HepG2 (cell line): Measurements from ENCODE around the gene CAPN9. TPM values are rescaled to one million over a fixed set of nuclear protein-coding genes. Genes with fewer than 3 reads are reported as not detected.

Source experiments
- ATAC-seq: fragments of 200-7000 bp; cut with Tn5 transposase; 3 replicates; pipeline ENCODE4 v1.9.1; 2020; ENCODE audit warnings: mild to moderate bottlenecking, moderate library complexity
- BruUV-seq: library from RNA; stranded (reverse); fragments of 400-500 nt; replicated peaks from 2 replicates; lab custom pipeline; 2021; lab: Mats Ljungman, UMichigan
- CTCF ChIA-PET: fragments of 300-600 bp; formaldehyde crosslinking; extraction: SDS; loops from one replicate; lab custom pipeline; 2021; ENCODE audit warnings: low total read pairs, inconsistent platforms, low intra/inter-chr PET ratio; lab: Yijun Ruan, JAX
- POLR2A ChIA-PET: fragments of 350-600 bp; sonication (Branson Sonifier 250); formaldehyde crosslinking; loops from one replicate; lab custom pipeline; 2020; ENCODE audit warnings: antibody characterized with exemption, inconsistent platforms; lab: Yijun Ruan, JAX
- DNase-seq: peaks from one replicate; pipeline ENCODE4 v3.0.0-alpha.2; 2015; ENCODE audit warnings: low spot score
- FAIRE-seq: peaks from 3 replicates; lab custom pipeline; 2011; peaks lifted over from hg19 to GRCh38; lab: Jason Lieb, UNC
- H2AFZ ChIP-seq: one replicate; pipeline ENCODE4 v1.6.1; 2011; ENCODE audit warnings: low read length, inconsistent platforms
- H3K27ac ChIP-seq: fragments of 300-600 bp; 3 replicates; pipeline ENCODE4 v1.8.0; 2011; ENCODE audit warnings: mixed run types, mild to moderate bottlenecking, mixed read lengths, low read length, inconsistent platforms; ENCODE audit not compliant: insufficient read depth; ENCODE audit errors: extremely low read length
- H3K27me3 ChIP-seq, 2 experiments: fragments of 200-600 bp in 1 of 2; 2 replicates in 1 of 2; 3 replicates in 1 of 2; pipeline versions ENCODE4 v1.6.0 to v1.8.0; 2011; ENCODE audit warnings: low read length in 2 of 2, mild to moderate bottlenecking in 2 of 2, moderate library complexity in 2 of 2, inconsistent platforms in 1 of 2; ENCODE audit not compliant: insufficient read depth in 2 of 2, control insufficient read depth in 1 of 2
- H3K36me3 ChIP-seq, 2 experiments: fragments of 200-600 bp in 1 of 2; replicated peaks in 1 of 2; 2 replicates in 1 of 2; 3 replicates in 1 of 2; pipeline versions ENCODE4 v1.5.1 to v1.8.0; 2011; ENCODE audit warnings: low read length in 2 of 2, inconsistent platforms in 1 of 2; ENCODE audit not compliant: insufficient read depth in 2 of 2, control insufficient read depth in 1 of 2
- H3K4me1 ChIP-seq: 2 replicates; pipeline ENCODE4 v1.5.1; 2012; ENCODE audit warnings: low read length, inconsistent platforms; ENCODE audit not compliant: insufficient read depth
- H3K4me2 ChIP-seq: 2 replicates; pipeline ENCODE4 v1.6.0; 2011; ENCODE audit warnings: low read depth, low read length, inconsistent platforms
- H3K4me3 ChIP-seq, 3 experiments: fragments of 200-600 bp in 1 of 3; sonication (generic), shearing (Covaris generic) in 1 of 3; replicated peaks in 1 of 3; 2 replicates each; pipeline ENCODE4 v1.5.1; 2011 to 2016; ENCODE audit warnings: low read length in 3 of 3, inconsistent platforms in 2 of 3, low read depth in 2 of 3, mild to moderate bottlenecking in 2 of 3, control low read depth in 1 of 3, mixed read lengths in 1 of 3; ENCODE audit not compliant: insufficient read depth in 1 of 3
- H3K79me2 ChIP-seq: one replicate; pipeline ENCODE4 v1.6.1; 2011; ENCODE audit warnings: low read length, inconsistent platforms; ENCODE audit not compliant: insufficient read depth
- H3K9ac ChIP-seq: 2 replicates; pipeline ENCODE4 v1.6.0; 2011; ENCODE audit warnings: mild to moderate bottlenecking, low read depth, low read length, inconsistent platforms; ENCODE audit not compliant: insufficient read depth
- H3K9me3 ChIP-seq: 2 replicates; pipeline ENCODE4 v1.5.1; 2012; ENCODE audit warnings: mild to moderate bottlenecking, low read length
- H4K20me1 ChIP-seq: 2 replicates; pipeline ENCODE4 v1.6.0; 2011; ENCODE audit warnings: inconsistent platforms, mild to moderate bottlenecking, low read length, moderate library complexity; ENCODE audit not compliant: insufficient read depth
- MXI1 ChIP-seq: IDR thresholded peaks from 3 replicates; pipeline ENCODE4 v1.6.1; 2012; ENCODE audit warnings: low read depth, low read length, inconsistent platforms, borderline replicate concordance
- SMAD3 ChIP-seq: sonication (generic); formaldehyde crosslinking; IDR thresholded peaks from 2 replicates; pipeline ENCODE4 v1.4.0; 2020; ENCODE audit warnings: missing genetic modification reagents
- TCF12 ChIP-seq, 2 experiments: fragments of 450-650 bp in 1 of 2; sonication (generic) in 1 of 2; formaldehyde crosslinking in 1 of 2; IDR thresholded peaks; 2 replicates each; pipeline versions ENCODE4 v1.6.1 to v1.8.0; 2017 to 2022; ENCODE audit warnings: antibody characterized with exemption in 1 of 2, mild to moderate bottlenecking in 1 of 2, missing genetic modification reagents in 1 of 2, moderate library complexity in 1 of 2
- YEATS4 ChIP-seq: sonication (generic); formaldehyde crosslinking; IDR thresholded peaks from 2 replicates; pipeline ENCODE4 v1.4.0; 2020; ENCODE audit warnings: missing genetic modification reagents, borderline replicate concordance
- ZSCAN29 ChIP-seq: sonication (generic); formaldehyde crosslinking; conservative IDR thresholded peaks from 2 replicates; pipeline ENCODE4 v1.4.0; 2020; ENCODE audit warnings: mild to moderate bottlenecking, missing genetic modification reagents
- WGBS: methylation state at CpG from one replicate; pipeline ENCODE4 v1.1.6; 2017; ENCODE audit warnings: low lambda C conversion rate; 5-methylcytosine and 5-hydroxymethylcytosine counted together
- in situ Hi-C: cut with HindIII; loops from 2 replicates; pipeline ENCODE4 v1.10.0; 2017; ENCODE audit warnings: low pct_unique_long_range_greater_than_20kb; ENCODE audit not compliant: extremely low pct_ligation_motif_present
- intact Hi-C: fragments of 100-400 bp; cut with micrococcal nuclease; formaldehyde crosslinking; loops from one replicate; pipeline ENCODE4 v1.10.0; 2022; ENCODE audit not compliant: unreplicated experiment
- polyA plus RNA-seq, 8 experiments: library from polyadenylated mRNA; depleted of rRNA in 3 of 8; stranded (reverse) in 7 of 8; unstranded in 1 of 8; fragments of >200 nt; fragmentation: Illumina TruSeq in 4 of 8; extraction: Trizol in 4 of 8; gene quantifications; 2 replicates each; pipeline versions ENCODE4 v1.2.1 to v1.2.3, GENCODE V29; 2011 to 2016; ENCODE audit warnings: low read depth in 4 of 8, missing spikeins in 1 of 8, mixed read lengths in 1 of 8; ENCODE audit not compliant: insufficient read depth in 1 of 8
- total RNA-seq, 5 experiments: library from RNA; depleted of rRNA; stranded (reverse); fragments of >200 nt; fragmentation: Illumina TruSeq; extraction: Trizol; gene quantifications; 2 replicates each; pipeline ENCODE4 v1.2.3, GENCODE V29; 2016; ENCODE audit warnings: low read depth in 1 of 5
- TF ChIP-seq, protein P1 (sequence below): sonication (generic); formaldehyde crosslinking; IDR thresholded peaks from 2 replicates; pipeline ENCODE4 v1.5.0; 2020; ENCODE audit warnings: missing genetic modification reagents, mild to moderate bottlenecking, borderline replicate concordance
- TF ChIP-seq, protein P2 (sequence below): IDR thresholded peaks from 2 replicates; pipeline ENCODE4 v1.6.1; 2016; ENCODE audit warnings: missing biosample characterization, missing genetic modification reagents, low read depth
- TF ChIP-seq, protein P3 (sequence below): sonication (generic); formaldehyde crosslinking; IDR thresholded peaks from 2 replicates; pipeline ENCODE4 v1.4.0; 2020; ENCODE audit warnings: missing genetic modification reagents
- TF ChIP-seq, protein P4 (sequence below): sonication (generic); formaldehyde crosslinking; IDR thresholded peaks from 2 replicates; pipeline ENCODE4 v1.5.0; 2020; ENCODE audit warnings: missing genetic modification reagents
- TF ChIP-seq, protein P5 (sequence below): sonication (generic); formaldehyde crosslinking; IDR thresholded peaks from 2 replicates; pipeline ENCODE4 v1.4.0; 2020; ENCODE audit warnings: missing genetic modification reagents, borderline replicate concordance
- TF ChIP-seq, protein P6 (sequence below): sonication (generic); formaldehyde crosslinking; IDR thresholded peaks from 2 replicates; pipeline ENCODE4 v1.8.1; 2023; ENCODE audit warnings: missing genetic modification reagents, mild to moderate bottlenecking, borderline replicate concordance

CAPN9 gene
- total and polyA plus RNA-seq, 2 of the 13 experiments (the other 11 are each of a cell fraction or from before 2014, with no cell fraction given): 0.04 to 0.31 TPM

DNA sequence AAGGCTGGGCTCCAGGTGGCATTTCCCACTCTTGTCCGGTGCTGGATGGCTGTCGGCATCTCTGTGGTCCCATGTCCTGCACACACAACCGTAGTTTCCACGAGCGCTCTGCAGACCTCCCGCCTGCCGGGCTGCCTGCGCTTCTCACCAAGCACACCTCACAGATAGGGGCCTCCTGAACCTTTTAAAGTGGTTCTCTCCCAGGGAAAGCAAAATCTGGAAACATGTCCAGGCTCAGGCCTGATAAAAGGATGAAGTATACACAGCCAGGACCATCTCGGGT lies 46.2 kb downstream of the CAPN9 start (continued):
- TF ChIP-seq, protein P1, sequence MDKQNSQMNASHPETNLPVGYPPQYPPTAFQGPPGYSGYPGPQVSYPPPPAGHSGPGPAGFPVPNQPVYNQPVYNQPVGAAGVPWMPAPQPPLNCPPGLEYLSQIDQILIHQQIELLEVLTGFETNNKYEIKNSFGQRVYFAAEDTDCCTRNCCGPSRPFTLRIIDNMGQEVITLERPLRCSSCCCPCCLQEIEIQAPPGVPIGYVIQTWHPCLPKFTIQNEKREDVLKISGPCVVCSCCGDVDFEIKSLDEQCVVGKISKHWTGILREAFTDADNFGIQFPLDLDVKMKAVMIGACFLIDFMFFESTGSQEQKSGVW (CRISPR knock-in tag): no peak
- TF ChIP-seq, protein P2, sequence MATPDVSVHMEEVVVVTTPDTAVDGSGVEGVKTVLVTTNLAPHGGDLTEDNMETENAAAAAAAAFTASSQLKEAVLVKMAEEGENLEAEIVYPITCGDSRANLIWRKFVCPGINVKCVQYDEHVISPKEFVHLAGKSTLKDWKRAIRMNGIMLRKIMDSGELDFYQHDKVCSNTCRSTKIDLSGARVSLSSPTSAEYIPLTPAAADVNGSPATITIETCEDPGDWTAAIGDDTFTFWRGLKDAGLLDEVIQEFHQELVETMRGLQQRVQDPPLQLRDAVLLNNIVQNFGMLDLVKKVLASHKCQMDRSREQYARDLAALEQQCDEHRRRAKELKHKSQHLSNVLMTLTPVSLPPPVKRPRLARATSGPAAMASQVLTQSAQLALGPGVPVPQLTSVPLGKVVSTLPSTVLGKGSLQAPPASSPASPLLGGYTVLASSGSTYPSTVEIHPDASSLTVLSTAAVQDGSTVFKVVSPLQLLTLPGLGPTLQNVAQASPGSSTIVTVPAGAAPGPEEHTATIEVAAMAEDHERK (CRISPR knock-in tag): no peak
- TF ChIP-seq, protein P3, sequence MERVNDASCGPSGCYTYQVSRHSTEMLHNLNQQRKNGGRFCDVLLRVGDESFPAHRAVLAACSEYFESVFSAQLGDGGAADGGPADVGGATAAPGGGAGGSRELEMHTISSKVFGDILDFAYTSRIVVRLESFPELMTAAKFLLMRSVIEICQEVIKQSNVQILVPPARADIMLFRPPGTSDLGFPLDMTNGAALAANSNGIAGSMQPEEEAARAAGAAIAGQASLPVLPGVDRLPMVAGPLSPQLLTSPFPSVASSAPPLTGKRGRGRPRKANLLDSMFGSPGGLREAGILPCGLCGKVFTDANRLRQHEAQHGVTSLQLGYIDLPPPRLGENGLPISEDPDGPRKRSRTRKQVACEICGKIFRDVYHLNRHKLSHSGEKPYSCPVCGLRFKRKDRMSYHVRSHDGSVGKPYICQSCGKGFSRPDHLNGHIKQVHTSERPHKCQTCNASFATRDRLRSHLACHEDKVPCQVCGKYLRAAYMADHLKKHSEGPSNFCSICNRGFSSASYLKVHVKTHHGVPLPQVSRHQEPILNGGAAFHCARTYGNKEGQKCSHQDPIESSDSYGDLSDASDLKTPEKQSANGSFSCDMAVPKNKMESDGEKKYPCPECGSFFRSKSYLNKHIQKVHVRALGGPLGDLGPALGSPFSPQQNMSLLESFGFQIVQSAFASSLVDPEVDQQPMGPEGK: no peak
- TF ChIP-seq SMAD3 (CRISPR knock-in tag): no peak
- TF ChIP-seq, protein P4, sequence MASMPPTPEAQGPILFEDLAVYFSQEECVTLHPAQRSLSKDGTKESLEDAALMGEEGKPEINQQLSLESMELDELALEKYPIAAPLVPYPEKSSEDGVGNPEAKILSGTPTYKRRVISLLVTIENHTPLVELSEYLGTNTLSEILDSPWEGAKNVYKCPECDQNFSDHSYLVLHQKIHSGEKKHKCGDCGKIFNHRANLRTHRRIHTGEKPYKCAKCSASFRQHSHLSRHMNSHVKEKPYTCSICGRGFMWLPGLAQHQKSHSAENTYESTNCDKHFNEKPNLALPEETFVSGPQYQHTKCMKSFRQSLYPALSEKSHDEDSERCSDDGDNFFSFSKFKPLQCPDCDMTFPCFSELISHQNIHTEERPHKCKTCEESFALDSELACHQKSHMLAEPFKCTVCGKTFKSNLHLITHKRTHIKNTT (CRISPR knock-in tag): no peak
- TF ChIP-seq, all 625 proteins: peak for 0

DNA sequence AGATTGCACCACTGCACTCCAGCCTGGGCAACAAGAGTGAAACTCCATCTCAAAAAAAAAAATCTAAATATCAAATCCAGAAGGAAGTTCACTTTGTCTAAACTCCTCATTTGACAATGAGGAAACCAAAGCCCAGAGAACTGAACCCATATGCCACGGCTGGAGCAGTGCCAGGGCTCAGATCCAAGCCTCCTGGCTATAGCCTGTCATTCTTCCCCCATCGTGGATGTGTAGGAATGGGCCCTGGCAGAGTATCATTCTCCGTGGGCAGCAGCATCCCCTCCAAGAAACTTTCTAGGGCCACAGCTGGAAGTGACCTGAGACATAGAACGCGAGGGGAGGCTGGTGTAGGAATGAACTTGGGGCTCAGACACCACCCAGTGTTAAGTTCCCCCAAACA lies 47.2 kb downstream of the CAPN9 start:
- Histone ChIP-seq H4K20me1 (no peaks in the 10 kb centered on the region), H3K4me3 (no peak overlapping the region), H3K9me3 (no peaks in the 10 kb centered on the region), H2AFZ (no peak overlapping the region), H3K79me2 (no peaks in the 10 kb centered on the region), H3K4me2 (no peak overlapping the region), H3K4me1 (peaks cover 34% of the 10 kb centered on the region), H3K27ac (no peak overlapping the region), H3K9ac (no peak overlapping the region), H3K27me3 (peaks cover 0 to 6% of the 10 kb centered on the region in 2 experiments; a peak in 1 of 5 replicates), H3K36me3 (no peaks in the 10 kb centered on the region)
- DNase-seq (no peak), FAIRE-seq (no peak), ATAC-seq (no peak)
- intact Hi-C loops: no loop called here
- in situ Hi-C loops: loop anchor here (25.0 kb wide), 1 partner anchor 418 kb away; no protein-coding TSS in a partner anchor
- ChIA-PET POLR2A (no interaction called here), CTCF (no interaction called here)
- no TSS peak for BruUV-seq
- 72% methylated on average over 3 of the region's 5 CpGs for WGBS
- TF ChIP-seq TCF12 (IDR thresholded peaks at IDR 0.05) (no peak), TCF12 (CRISPR knock-in tag; IDR thresholded peaks at IDR 0.05) (no peak), ZSCAN29 (CRISPR knock-in tag) (no peak), MXI1 (no peak), YEATS4 (CRISPR knock-in tag) (no peak)
- TF ChIP-seq, protein P5, sequence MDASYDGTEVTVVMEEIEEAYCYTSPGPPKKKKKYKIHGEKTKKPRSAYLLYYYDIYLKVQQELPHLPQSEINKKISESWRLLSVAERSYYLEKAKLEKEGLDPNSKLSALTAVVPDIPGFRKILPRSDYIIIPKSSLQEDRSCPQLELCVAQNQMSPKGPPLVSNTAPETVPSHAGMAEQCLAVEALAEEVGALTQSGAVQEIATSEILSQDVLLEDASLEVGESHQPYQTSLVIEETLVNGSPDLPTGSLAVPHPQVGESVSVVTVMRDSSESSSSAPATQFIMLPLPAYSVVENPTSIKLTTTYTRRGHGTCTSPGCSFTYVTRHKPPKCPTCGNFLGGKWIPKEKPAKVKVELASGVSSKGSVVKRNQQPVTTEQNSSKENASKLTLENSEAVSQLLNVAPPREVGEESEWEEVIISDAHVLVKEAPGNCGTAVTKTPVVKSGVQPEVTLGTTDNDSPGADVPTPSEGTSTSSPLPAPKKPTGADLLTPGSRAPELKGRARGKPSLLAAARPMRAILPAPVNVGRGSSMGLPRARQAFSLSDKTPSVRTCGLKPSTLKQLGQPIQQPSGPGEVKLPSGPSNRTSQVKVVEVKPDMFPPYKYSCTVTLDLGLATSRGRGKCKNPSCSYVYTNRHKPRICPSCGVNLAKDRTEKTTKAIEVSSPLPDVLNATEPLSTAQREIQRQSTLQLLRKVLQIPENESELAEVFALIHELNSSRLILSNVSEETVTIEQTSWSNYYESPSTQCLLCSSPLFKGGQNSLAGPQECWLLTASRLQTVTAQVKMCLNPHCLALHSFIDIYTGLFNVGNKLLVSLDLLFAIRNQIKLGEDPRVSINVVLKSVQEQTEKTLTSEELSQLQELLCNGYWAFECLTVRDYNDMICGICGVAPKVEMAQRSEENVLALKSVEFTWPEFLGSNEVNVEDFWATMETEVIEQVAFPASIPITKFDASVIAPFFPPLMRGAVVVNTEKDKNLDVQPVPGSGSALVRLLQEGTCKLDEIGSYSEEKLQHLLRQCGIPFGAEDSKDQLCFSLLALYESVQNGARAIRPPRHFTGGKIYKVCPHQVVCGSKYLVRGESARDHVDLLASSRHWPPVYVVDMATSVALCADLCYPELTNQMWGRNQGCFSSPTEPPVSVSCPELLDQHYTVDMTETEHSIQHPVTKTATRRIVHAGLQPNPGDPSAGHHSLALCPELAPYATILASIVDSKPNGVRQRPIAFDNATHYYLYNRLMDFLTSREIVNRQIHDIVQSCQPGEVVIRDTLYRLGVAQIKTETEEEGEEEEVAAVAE (CRISPR knock-in tag): no peak
- TF ChIP-seq, protein P6, sequence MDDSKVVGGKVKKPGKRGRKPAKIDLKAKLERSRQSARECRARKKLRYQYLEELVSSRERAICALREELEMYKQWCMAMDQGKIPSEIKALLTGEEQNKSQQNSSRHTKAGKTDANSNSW (CRISPR knock-in tag): no peak
